Measurements from ENCODE around the gene CELF4.

The CELF4 gene

DNA sequence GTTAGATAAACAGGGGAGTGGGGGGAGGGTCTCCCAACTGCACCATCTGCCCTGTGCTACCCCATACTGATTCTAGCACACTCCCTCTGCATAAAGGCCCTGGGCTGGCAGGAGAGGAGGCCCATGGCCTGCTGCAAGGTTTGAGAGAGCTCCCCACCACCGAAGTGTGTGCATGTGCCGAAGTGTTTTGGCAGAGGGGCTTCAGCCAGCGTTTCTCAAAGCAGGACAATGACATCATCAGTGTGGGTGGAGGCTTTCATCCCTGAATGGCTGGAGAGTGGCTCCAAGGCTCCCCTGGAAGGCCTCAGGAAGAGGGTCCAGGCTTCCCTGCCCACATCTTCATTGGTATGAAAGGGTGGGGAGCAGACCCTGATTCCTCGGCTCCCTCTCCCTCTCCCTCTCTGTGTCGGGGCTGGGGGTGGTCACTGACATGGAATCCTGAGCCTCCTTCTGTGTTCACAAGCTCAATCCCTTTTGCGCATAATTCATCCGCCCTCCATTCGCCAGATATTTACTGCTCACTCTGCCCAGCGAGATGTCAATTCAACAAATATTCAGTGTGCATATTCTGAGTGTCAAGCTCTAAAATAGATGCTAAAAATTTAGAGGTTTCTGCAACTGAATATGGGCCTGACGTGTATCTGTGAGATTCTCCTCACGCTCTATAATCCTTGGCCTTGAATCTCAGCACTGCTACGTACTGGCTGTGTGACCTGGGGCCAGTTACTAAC, 122.1 kb downstream of the CELF4 start:
- TF ChIP-seq, protein P1, sequence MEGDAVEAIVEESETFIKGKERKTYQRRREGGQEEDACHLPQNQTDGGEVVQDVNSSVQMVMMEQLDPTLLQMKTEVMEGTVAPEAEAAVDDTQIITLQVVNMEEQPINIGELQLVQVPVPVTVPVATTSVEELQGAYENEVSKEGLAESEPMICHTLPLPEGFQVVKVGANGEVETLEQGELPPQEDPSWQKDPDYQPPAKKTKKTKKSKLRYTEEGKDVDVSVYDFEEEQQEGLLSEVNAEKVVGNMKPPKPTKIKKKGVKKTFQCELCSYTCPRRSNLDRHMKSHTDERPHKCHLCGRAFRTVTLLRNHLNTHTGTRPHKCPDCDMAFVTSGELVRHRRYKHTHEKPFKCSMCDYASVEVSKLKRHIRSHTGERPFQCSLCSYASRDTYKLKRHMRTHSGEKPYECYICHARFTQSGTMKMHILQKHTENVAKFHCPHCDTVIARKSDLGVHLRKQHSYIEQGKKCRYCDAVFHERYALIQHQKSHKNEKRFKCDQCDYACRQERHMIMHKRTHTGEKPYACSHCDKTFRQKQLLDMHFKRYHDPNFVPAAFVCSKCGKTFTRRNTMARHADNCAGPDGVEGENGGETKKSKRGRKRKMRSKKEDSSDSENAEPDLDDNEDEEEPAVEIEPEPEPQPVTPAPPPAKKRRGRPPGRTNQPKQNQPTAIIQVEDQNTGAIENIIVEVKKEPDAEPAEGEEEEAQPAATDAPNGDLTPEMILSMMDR (conservative IDR thresholded peaks at IDR 0.05; ENCODE audit: low read length): no peak
- no peak overlapping the region for H3K4me3 ChIP-seq (ENCODE audit: low read length)
- DNase-seq (ENCODE audit: low read depth): no peak

DNA sequence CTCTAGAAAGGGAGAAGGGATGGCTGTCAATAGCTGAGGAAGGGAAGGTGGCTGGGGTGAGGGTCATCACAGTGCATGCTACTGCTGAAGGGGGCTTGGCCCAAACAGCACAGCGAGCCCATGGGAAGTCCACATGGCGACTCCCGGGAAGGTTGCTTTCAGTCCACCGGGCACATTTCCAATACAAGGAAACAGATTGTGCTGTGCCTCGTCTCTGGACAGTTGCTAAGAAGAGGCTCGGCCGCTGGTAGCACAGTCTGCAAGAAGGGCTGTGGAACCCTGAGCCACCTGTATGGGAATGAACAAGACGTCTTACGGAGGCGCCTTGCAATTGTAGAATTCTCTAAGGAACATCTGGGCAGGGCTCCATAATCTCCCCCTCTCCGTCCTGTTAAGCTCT, 123.1 kb downstream of the CELF4 start:
- no peak for DNase-seq (ENCODE audit: low read depth)
- H3K4me3 ChIP-seq (ENCODE audit: low read length): no peak overlapping the region
- TF ChIP-seq, protein P1 (conservative IDR thresholded peaks at IDR 0.05; ENCODE audit: low read length): no peak

DNA sequence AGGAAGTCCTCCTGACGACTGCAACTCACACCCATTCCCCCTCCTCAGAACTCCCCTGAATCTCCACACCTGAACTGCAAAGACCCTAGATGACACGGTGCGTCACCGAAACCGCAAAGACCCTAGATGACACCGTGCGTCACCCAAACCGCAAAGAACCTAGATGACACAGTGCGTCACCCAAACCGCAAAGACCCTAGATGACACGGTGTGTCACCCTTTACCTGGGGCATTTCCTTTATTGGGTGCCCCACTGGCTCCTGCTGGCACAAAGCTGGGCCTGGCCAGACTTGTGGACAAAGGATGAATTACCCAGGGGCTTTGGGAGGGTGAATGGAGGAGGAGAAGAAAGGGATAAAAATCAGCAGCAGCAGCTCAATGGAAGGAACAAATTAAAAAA, 123.8 kb downstream of the CELF4 start:
- no peak for DNase-seq (ENCODE audit: low read depth)
- TF ChIP-seq, protein P1 (conservative IDR thresholded peaks at IDR 0.05; ENCODE audit: low read length): no peak
- no peak overlapping the region for H3K4me3 ChIP-seq (ENCODE audit: low read length)

DNA sequence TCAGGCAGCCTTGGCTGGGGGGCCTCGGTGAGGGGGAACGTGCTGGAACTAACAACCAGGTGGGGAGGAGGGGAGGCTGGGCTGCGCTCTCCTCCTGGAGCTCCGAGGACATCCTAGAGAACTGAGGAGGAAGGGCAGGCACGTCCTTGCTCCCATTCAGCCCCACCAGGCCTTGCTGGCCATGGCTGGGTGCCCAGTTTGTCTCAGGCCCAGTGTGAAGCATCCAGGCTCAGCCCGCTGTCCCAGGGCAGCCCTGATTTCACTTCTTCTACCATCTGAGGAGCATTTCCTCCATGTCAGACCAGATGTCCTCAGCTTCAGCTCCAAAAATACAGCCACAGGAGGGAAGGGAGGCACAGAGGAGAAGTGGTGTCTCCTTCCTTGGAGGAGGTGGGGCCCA, 125.4 kb downstream of the CELF4 start:
- no peak overlapping the region for H3K4me3 ChIP-seq (ENCODE audit: low read length)
- DNase-seq (ENCODE audit: low read depth): no peak
- TF ChIP-seq, protein P1 (conservative IDR thresholded peaks at IDR 0.05; ENCODE audit: low read length): no peak

DNA sequence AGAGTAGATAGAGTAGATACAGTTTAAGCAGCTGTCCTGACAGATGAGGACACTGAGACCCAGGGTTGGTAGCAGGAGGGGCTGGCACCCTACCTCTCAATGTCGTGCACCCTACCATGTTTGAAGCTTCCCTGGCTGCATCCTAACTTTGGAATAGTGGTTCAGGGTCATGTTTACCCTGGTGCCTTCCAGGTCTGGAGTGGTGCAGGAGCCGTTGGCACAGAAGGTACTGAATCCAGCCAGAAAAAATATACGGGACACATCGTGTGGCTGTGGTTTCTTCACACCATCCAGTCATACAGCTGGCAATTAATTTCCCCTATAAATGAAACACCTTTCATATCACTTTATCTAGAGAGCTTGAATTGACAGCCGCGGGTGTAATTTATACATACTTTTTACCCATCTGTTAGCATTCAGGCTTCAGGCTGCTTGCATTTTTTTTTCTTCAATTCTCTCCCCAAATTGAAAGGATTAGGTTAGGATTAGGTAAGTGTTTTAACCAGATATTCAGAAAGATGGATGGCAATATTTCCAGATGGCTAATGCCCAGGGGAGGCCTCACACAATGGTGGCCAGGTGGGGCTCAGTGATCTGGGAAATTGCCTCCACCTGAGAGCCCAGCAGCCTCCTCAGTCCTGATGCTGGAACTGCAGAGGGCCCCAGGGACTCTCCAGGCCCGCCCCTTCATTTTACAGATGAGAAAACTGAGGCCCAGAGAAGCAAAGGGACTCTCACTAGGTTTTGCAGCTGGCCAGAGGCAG, 127.0 kb downstream of the CELF4 start:
- TF ChIP-seq, protein P1 (conservative IDR thresholded peaks at IDR 0.05; ENCODE audit: low read length): no peak
- DNase-seq (ENCODE audit: low read depth): no peak

DNA sequence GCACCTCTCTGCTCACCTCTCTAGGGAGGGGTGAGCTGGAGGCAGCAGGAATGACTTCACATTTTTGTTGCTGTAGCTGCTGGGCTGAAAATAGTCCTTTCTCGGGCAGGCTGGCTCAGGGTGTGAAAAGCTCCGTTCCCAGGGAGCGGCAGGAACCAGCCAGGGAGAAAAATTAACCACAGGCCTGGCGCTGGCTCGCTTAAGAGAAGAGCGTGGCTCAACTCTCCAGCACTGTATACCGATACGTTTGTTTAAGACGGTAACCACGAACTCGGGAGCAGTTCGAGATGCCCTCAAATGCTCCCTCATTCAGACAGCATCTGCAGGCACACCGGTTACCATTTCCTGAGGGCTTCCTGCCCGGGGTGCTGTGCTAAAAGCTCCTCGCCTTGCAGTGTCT, 129.6 kb downstream of the CELF4 start:
- TF ChIP-seq, protein P1 (conservative IDR thresholded peaks at IDR 0.05; ENCODE audit: low read length): no peak
- H3K4me3 ChIP-seq (ENCODE audit: low read length): no peak overlapping the region
- peak; percentile 38 for DNase-seq (ENCODE audit: low read depth)

More for the DNA sequence above, 127.0 kb downstream of the CELF4 start:
- no peak overlapping the region for H3K4me3 ChIP-seq (ENCODE audit: low read length)

Data from AG10803 (cell line).